ENCODE measurements around the gene ALX1. TPM values are rescaled to one million over a fixed set of nuclear protein-coding genes. Genes with fewer than 3 reads are reported as not detected.
"Not testable (repeated sequence)": the region's sequence is repeated elsewhere in the genome, so short reads cannot be mapped to it uniquely, and the experiment has no call there.

ALX1 gene
- total and polyA plus RNA-seq, 9 of the 15 experiments (the other 6 are each of a cell fraction or from before 2014, with no cell fraction given) = 0.09 to 0.31 (median 0.11) TPM; not detected in 2

DNA sequence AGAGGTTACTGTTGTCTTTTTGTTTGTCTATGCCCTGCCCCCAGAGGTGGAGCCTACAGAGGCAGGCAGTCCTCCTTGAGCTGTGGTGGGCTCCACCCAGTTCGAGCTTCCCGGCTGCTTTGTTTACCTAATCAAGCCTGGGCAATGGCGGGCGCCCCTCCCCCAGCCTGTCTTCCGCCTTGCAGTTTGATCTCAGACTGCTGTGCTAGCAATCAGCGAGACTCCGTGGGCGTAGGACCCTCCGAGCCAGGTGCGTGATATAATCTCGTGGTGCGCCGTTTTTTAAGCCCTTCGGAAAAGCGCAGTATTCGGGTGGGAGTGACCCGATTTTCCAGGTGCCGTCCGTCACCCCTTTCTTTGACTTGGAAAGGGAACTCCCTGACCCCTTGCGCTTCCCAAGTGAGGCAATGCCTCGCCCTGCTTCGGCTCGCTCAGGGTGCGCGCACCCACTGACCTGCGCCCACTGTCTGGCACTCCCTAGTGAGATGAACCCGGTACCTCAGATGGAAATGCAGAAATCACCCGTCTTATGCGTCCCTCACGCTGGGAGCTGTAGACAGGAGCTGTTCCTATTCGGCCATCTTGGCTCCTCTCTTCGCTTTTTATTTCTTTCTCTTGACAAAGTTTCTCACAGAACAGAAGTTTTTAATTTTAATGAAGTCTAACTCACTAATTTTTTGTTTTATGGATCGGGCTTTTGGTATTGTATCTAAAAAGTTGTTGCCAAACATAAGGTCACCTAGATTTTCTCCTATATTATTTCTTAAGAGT, 38.0 kb downstream of the ALX1 start:
- H3K4me1 ChIP-seq (replicated peaks in 1 of 2; ENCODE audit: control insufficient read depth in 2 of 2, insufficient read depth in 2 of 2, low read length in 2 of 2); H4K20me1 ChIP-seq (replicated peaks; ENCODE audit: control insufficient read depth, insufficient read depth, low read length); BruUV-seq (replicated peaks); DNase-seq (ENCODE audit: extremely low read depth in 1 of 4, low spot score in 3 of 4); H3K27ac ChIP-seq (ENCODE audit: extremely low read depth, low read depth, low read length); intact Hi-C loops (cut with micrococcal nuclease); H3K27me3 ChIP-seq (ENCODE audit: control insufficient read depth in 2 of 2, insufficient read depth in 2 of 2, low read length in 2 of 2); CTCF ChIA-PET (ENCODE audit: low intra/inter-chr PET ratio); H3K4me3 ChIP-seq; H2AFZ ChIP-seq (ENCODE audit: low read depth, low read length); H3K4me2 ChIP-seq (ENCODE audit: insufficient read depth, low read length); H3K79me2 ChIP-seq (ENCODE audit: control insufficient read depth, insufficient read depth, low read length); FAIRE-seq; H3K36me3 ChIP-seq (ENCODE audit: control insufficient read depth, insufficient read depth, low read length); H3K9ac ChIP-seq (ENCODE audit: insufficient read depth in 1 of 2, low read depth in 2 of 2, low read length in 2 of 2); POLR2A ChIA-PET; H3K9me1 ChIP-seq (ENCODE audit: control insufficient read depth, insufficient read depth, low read length); H3K9me3 ChIP-seq (replicated peaks; ENCODE audit: control insufficient read depth, insufficient read depth, low read depth, low read length); ATAC-seq; in situ Hi-C loops (cut with MboI): not testable (repeated sequence)
- 2% methylated on average over 10 of the region's 33 CpGs for WGBS (ENCODE audit: insufficient coverage, low coverage, missing lambda C conversion rate)
- TF ChIP-seq MAZ (CRISPR knock-in tag; conservative IDR thresholded peaks at IDR 0.05 in 1 of 2, IDR thresholded peaks at IDR 0.05 in 1 of 2) (0 out of 4 replicates have a peak, but pooled peaks of 1 of the 2 experiments have one; percentile 38), FOXA3 (CRISPR knock-in tag; conservative IDR thresholded peaks at IDR 0.05 in 1 of 2, IDR thresholded peaks at IDR 0.05 in 1 of 2) (peak in 1 of 2 experiments; percentile 83; a peak in 1 of 4 replicates)

DNA sequence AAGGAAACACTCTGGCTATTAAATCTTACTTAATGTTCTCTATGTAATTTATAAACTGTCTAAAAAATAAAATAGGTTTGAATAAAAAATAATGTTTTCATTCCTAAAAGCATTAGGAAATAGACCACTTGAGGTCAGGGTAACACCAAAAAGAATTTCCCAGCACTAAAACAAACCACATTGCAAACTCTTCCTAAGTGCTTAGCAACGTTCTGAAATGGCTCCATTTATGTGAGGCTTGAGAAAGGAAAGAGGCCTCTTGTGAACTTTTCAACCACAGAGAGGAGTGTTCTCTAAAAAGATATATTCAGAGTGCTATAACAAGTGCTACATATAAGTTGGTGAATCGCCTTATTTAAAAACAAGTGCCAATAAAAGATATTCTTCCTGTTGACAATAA, 42.7 kb downstream of the ALX1 start:
- BruUV-seq (replicated peaks) = no TSS peak
- Histone ChIP-seq H3K4me1 (replicated peaks in 1 of 2; ENCODE audit: control insufficient read depth in 2 of 2, insufficient read depth in 2 of 2, low read length in 2 of 2) (no peaks in the 10 kb centered on the region), H3K9me3 (replicated peaks; ENCODE audit: control insufficient read depth, insufficient read depth, low read depth, low read length) (no peaks in the 10 kb centered on the region), H3K4me2 (ENCODE audit: insufficient read depth, low read length) (no peak overlapping the region), H3K9ac (ENCODE audit: insufficient read depth in 1 of 2, low read depth in 2 of 2, low read length in 2 of 2) (no peak overlapping the region), H3K27me3 (ENCODE audit: control insufficient read depth in 2 of 2, insufficient read depth in 2 of 2, low read length in 2 of 2) (no peaks in the 10 kb centered on the region), H3K79me2 (ENCODE audit: control insufficient read depth, insufficient read depth, low read length) (no peaks in the 10 kb centered on the region), H3K9me1 (ENCODE audit: control insufficient read depth, insufficient read depth, low read length) (no peaks in the 10 kb centered on the region), H2AFZ (ENCODE audit: low read depth, low read length) (no peak overlapping the region), H3K36me3 (ENCODE audit: control insufficient read depth, insufficient read depth, low read length) (no peaks in the 10 kb centered on the region), H3K27ac (ENCODE audit: extremely low read depth, low read depth, low read length) (no peak overlapping the region), H3K4me3 (no peak overlapping the region), H4K20me1 (replicated peaks; ENCODE audit: control insufficient read depth, insufficient read depth, low read length) (no peaks in the 10 kb centered on the region)
- ChIA-PET POLR2A (no interaction called here), CTCF (ENCODE audit: low intra/inter-chr PET ratio) (no interaction called here)
- no peak for FAIRE-seq
- in situ Hi-C loops (cut with MboI) (no loop called here), intact Hi-C loops (cut with micrococcal nuclease) (no loop called here)
- 5% methylated on average over 2 of the region's 2 CpGs for WGBS (ENCODE audit: insufficient coverage, low coverage, missing lambda C conversion rate)
- ATAC-seq = no peak
- no peak for DNase-seq (ENCODE audit: extremely low read depth in 1 of 4, low spot score in 3 of 4)
- TF ChIP-seq, protein P1, sequence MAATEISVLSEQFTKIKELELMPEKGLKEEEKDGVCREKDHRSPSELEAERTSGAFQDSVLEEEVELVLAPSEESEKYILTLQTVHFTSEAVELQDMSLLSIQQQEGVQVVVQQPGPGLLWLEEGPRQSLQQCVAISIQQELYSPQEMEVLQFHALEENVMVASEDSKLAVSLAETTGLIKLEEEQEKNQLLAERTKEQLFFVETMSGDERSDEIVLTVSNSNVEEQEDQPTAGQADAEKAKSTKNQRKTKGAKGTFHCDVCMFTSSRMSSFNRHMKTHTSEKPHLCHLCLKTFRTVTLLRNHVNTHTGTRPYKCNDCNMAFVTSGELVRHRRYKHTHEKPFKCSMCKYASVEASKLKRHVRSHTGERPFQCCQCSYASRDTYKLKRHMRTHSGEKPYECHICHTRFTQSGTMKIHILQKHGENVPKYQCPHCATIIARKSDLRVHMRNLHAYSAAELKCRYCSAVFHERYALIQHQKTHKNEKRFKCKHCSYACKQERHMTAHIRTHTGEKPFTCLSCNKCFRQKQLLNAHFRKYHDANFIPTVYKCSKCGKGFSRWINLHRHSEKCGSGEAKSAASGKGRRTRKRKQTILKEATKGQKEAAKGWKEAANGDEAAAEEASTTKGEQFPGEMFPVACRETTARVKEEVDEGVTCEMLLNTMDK (IDR thresholded peaks at IDR 0.05; ENCODE audit: borderline replicate concordance, insufficient read depth, low read depth, low read length, poor library complexity, severe bottlenecking) = no peak
- no peak for TF ChIP-seq ZNF263 (CRISPR knock-in tag; IDR thresholded peaks at IDR 0.05; ENCODE audit: borderline replicate concordance)
- no peak for TF ChIP-seq ATF2 (CRISPR knock-in tag; IDR thresholded peaks at IDR 0.05)
- no peak for TF ChIP-seq ZNF197 (CRISPR knock-in tag; IDR thresholded peaks at IDR 0.05; ENCODE audit: low read depth)
- no peak for TF ChIP-seq ATF7 (IDR thresholded peaks at IDR 0.05)
- TF ChIP-seq ZKSCAN8 (CRISPR knock-in tag; IDR thresholded peaks at IDR 0.05) = no peak
- TF ChIP-seq HDAC2 (IDR thresholded peaks at IDR 0.05) = no peak
- TF ChIP-seq ZNF133 (CRISPR knock-in tag; IDR thresholded peaks at IDR 0.05) = no peak
